HUES6 (cell line): ENCODE data around the gene ZNF331.
A peak's percentile ranks its signal among the peaks of the same experiment; 100 is the strongest.

Experiments used
- H3K27ac ChIP-seq: 2 replicates; pipeline ENCODE4 v1.7.0; 2013; ENCODE audit warnings: low read depth, mild to moderate bottlenecking, low read length, inconsistent platforms
- H3K27me3 ChIP-seq: 2 replicates; pipeline ENCODE4 v1.6.1; 2013; ENCODE audit warnings: low read length; ENCODE audit not compliant: control insufficient read depth, insufficient read depth
- H3K36me3 ChIP-seq: 2 replicates; pipeline ENCODE4 v1.6.1; 2013; ENCODE audit warnings: low read length; ENCODE audit not compliant: control insufficient read depth, insufficient read depth
- H3K4me1 ChIP-seq: 2 replicates; pipeline ENCODE4 v1.6.1; 2013; ENCODE audit warnings: low read length; ENCODE audit not compliant: control insufficient read depth, insufficient read depth
- H3K4me3 ChIP-seq: 2 replicates; pipeline ENCODE4 v1.5.1; 2013; ENCODE audit warnings: low read depth, low read length
- H3K9ac ChIP-seq: one replicate; pipeline ENCODE4 v1.6.1; 2013; ENCODE audit warnings: mild to moderate bottlenecking, low read length
- H3K9me3 ChIP-seq: 2 replicates; pipeline ENCODE4 v1.6.1; 2013; ENCODE audit warnings: low read depth, low read length; ENCODE audit not compliant: control insufficient read depth, insufficient read depth

ZNF331 gene

GRCh38 chr19:53521373-53522202, 16.4 kb upstream of the ZNF331 start:
- Histone ChIP-seq H3K9ac (peak overlapping the region; percentile 92), H3K4me1 (no peaks in the 10 kb centered on the region), H3K4me3 (peak overlapping the region; percentile 87), H3K9me3 (peaks cover 10% of the 10 kb centered on the region), H3K27ac (no peak overlapping the region), H3K27me3 (no peaks in the 10 kb centered on the region), H3K36me3 (peaks cover 23% of the 10 kb centered on the region)

- no peak overlapping the region for H3K9ac ChIP-seq
- peaks cover 55% of the 10 kb centered on the region for H3K36me3 ChIP-seq
- no peaks in the 10 kb centered on the region for H3K4me1 ChIP-seq
- no peaks in the 10 kb centered on the region for H3K27me3 ChIP-seq
- no peak overlapping the region for H3K4me3 ChIP-seq
- peaks cover 10% of the 10 kb centered on the region for H3K9me3 ChIP-seq
- H3K27ac ChIP-seq = no peak overlapping the region
These were observed 12.0 kb upstream of the ZNF331 start for GRCh38 chr19:53525922-53526321.

- Histone ChIP-seq H3K36me3 (peaks cover 56% of the 10 kb centered on the region), H3K9me3 (peaks cover 7% of the 10 kb centered on the region), H3K9ac (no peak overlapping the region), H3K27me3 (no peaks in the 10 kb centered on the region), H3K27ac (no peak overlapping the region), H3K4me3 (no peak overlapping the region), H3K4me1 (no peaks in the 10 kb centered on the region)
These were observed 7.3 kb upstream of the ZNF331 start for GRCh38 chr19:53530622-53531021.

- Histone ChIP-seq H3K9me3 (no peaks in the 10 kb centered on the region), H3K9ac (no peak overlapping the region), H3K36me3 (peaks cover 54% of the 10 kb centered on the region), H3K27ac (no peak overlapping the region), H3K4me3 (no peak overlapping the region), H3K27me3 (no peaks in the 10 kb centered on the region), H3K4me1 (no peaks in the 10 kb centered on the region)
These were observed 6.5 kb upstream of the ZNF331 start for GRCh38 chr19:53531457-53531856.

GRCh38 chr19:53532362-53532761, 5.6 kb upstream of the ZNF331 start:
- Histone ChIP-seq H3K36me3 (peaks cover 56% of the 10 kb centered on the region), H3K4me3 (no peak overlapping the region), H3K27ac (no peak overlapping the region), H3K4me1 (no peaks in the 10 kb centered on the region), H3K9ac (no peak overlapping the region), H3K27me3 (no peaks in the 10 kb centered on the region), H3K9me3 (no peaks in the 10 kb centered on the region)

- peaks cover 46% of the 10 kb centered on the region for H3K36me3 ChIP-seq
- H3K9me3 ChIP-seq = no peaks in the 10 kb centered on the region
- no peak overlapping the region for H3K27ac ChIP-seq
- no peaks in the 10 kb centered on the region for H3K27me3 ChIP-seq
- no peak overlapping the region for H3K4me3 ChIP-seq
- H3K9ac ChIP-seq = no peak overlapping the region
- H3K4me1 ChIP-seq = no peaks in the 10 kb centered on the region
These were observed 1.8 kb upstream of the ZNF331 start for GRCh38 chr19:53536225-53536548.

GRCh38 chr19:53537121-53537520, 824 bp upstream of the ZNF331 start:
- peak overlapping the region; percentile 99 for H3K4me3 ChIP-seq
- H3K4me1 ChIP-seq = no peaks in the 10 kb centered on the region
- H3K27me3 ChIP-seq = no peaks in the 10 kb centered on the region
- H3K27ac ChIP-seq = no peak overlapping the region
- H3K9me3 ChIP-seq = no peaks in the 10 kb centered on the region
- peaks cover 51% of the 10 kb centered on the region for H3K36me3 ChIP-seq
- H3K9ac ChIP-seq = peak overlapping the region; percentile 89

- Histone ChIP-seq H3K9me3 (no peaks in the 10 kb centered on the region), H3K27me3 (no peaks in the 10 kb centered on the region), H3K4me3 (peak overlapping the region; percentile 99), H3K36me3 (peaks cover 47% of the 10 kb centered on the region), H3K4me1 (no peaks in the 10 kb centered on the region), H3K9ac (peak overlapping the region; percentile 89), H3K27ac (no peak overlapping the region)
These were observed 599 bp downstream of the ZNF331 start for GRCh38 chr19:53538378-53539109.

GRCh38 chr19:53540091-53540490, 2.1 kb downstream of the ZNF331 start:
- no peaks in the 10 kb centered on the region for H3K9me3 ChIP-seq
- H3K27me3 ChIP-seq = no peaks in the 10 kb centered on the region
- no peaks in the 10 kb centered on the region for H3K4me1 ChIP-seq
- H3K36me3 ChIP-seq = peaks cover 46% of the 10 kb centered on the region
- no peak overlapping the region for H3K27ac ChIP-seq
- H3K9ac ChIP-seq = no peak overlapping the region
- no peak overlapping the region for H3K4me3 ChIP-seq

- Histone ChIP-seq H3K27me3 (no peaks in the 10 kb centered on the region), H3K4me1 (peaks cover 4% of the 10 kb centered on the region; the same call in 1 of the 2 replicates), H3K36me3 (peaks cover 47% of the 10 kb centered on the region), H3K4me3 (no peak overlapping the region), H3K9me3 (no peaks in the 10 kb centered on the region), H3K9ac (no peak overlapping the region), H3K27ac (no peak overlapping the region)
These were observed 4.0 kb downstream of the ZNF331 start for GRCh38 chr19:53541971-53542370.
